Endothelial cell of umbilical vein (primary cell): ENCODE results near the gene ANKRD13D.

Experiments
- CTCF ChIP-seq, 2 donors: IDR thresholded peaks; 1 replicate in 1 of 2; 2 replicates in 1 of 2; pipeline ENCODE4 v1.5.1; 2011; ENCODE audit warnings: low read length in 2 of 2, mild to moderate bottlenecking in 2 of 2, moderate library complexity in 2 of 2, control low read depth in 1 of 2, inconsistent platforms in 1 of 2, low read depth in 1 of 2; ENCODE audit not compliant: insufficient read depth in 1 of 2; ENCODE audit errors: extremely low read depth in 1 of 2
- EZH2 ChIP-seq: IDR thresholded peaks from 2 replicates; pipeline ENCODE4 v1.6.1; 2012; ENCODE audit warnings: borderline replicate concordance, low read depth, mild to moderate bottlenecking, moderate library complexity, low read length, inconsistent platforms; ENCODE audit not compliant: severe bottlenecking
- POLR2A ChIP-seq: IDR thresholded peaks from 2 replicates; pipeline ENCODE4 v1.6.1; 2012; ENCODE audit warnings: low read depth, mild to moderate bottlenecking, control low read depth, low read length
- POLR2AphosphoS5 ChIP-seq: IDR thresholded peaks from 2 replicates; pipeline ENCODE4 v1.6.1; 2012; ENCODE audit warnings: low read depth, mild to moderate bottlenecking, control low read depth, low read length, moderate library complexity; ENCODE audit not compliant: insufficient read depth

GRCh38 chr11:67310246-67311050 is 21.3 kb downstream of the ANKRD13D start:
- TF ChIP-seq CTCF (IDR thresholded peaks at IDR 0.05; ENCODE audit: extremely low read depth in 1 of 2, insufficient read depth in 1 of 2, low read depth in 1 of 2, low read length in 2 of 2): no peak
- TF ChIP-seq EZH2: no peak
- TF ChIP-seq POLR2A: no peak
- no peak for TF ChIP-seq POLR2AphosphoS5
